Cardiac muscle cell (in vitro differentiated cells and primary cell): Measurements from ENCODE around the gene RDH5. TPM values are rescaled to one million over a fixed set of nuclear protein-coding genes. Genes with fewer than 3 reads are reported as not detected.

Source experiments
- DNase-seq, 2 donors: peaks; one replicate each; pipeline versions ENCODE4 v3.0.0 to v3.0.0-alpha.2; 2010 to 2017; ENCODE audit warnings: low read depth in 1 of 2, low spot score in 1 of 2
- H3K27ac ChIP-seq: fragments of 200-600 bp; sonication (generic); 2 replicates; pipeline ENCODE4 v1.5.1; 2016
- H3K27me3 ChIP-seq: fragments of 200-600 bp; sonication (generic); 2 replicates; pipeline ENCODE4 v1.6.0; 2016; ENCODE audit warnings: control low read depth
- H3K36me3 ChIP-seq: fragments of 200-600 bp; sonication (generic); 2 replicates; pipeline ENCODE4 v1.5.1; 2016; ENCODE audit warnings: control low read depth
- H3K4me1 ChIP-seq: fragments of 200-600 bp; sonication (generic); 2 replicates; pipeline ENCODE4 v1.8.1; 2017; ENCODE audit warnings: low read depth, mild to moderate bottlenecking, mixed run types
- H3K4me3 ChIP-seq: fragments of 200-600 bp; sonication (generic); 2 replicates; pipeline ENCODE4 v1.5.1; 2016; ENCODE audit warnings: mild to moderate bottlenecking
- H3K9me3 ChIP-seq: fragments of 200-600 bp; sonication (generic); 2 replicates; pipeline ENCODE4 v1.5.1; 2017; ENCODE audit warnings: low read depth, mild to moderate bottlenecking, control low read depth
- CTCF ChIP-seq: IDR thresholded peaks from 2 replicates; pipeline ENCODE4 v1.5.1; 2012; ENCODE audit warnings: low read depth, mild to moderate bottlenecking, low read length
- polyA plus RNA-seq: library from polyadenylated mRNA; unstranded; fragments of >200 nt; fragmentation: Nextera tagmentation; extraction: Ambion mirVana; gene quantifications from 2 replicates; pipeline ENCODE4 v1.2.1, GENCODE V29; 2016
- total RNA-seq: library from RNA; depleted of rRNA; stranded (reverse); fragments of >200 nt; gene quantifications from 2 replicates; pipeline ENCODE4 v1.2.3, GENCODE V29; 2016

Gene RDH5
- total and polyA plus RNA-seq, 2 experiments from 2014 or later, result 10.1 to 12.6 TPM

GRCh38 chr12:55719371-55719770 is 822 bp upstream of the RDH5 start:
- Histone ChIP-seq H3K27me3 (no peaks in the 10 kb centered on the region), H3K9me3 (no peaks in the 10 kb centered on the region), H3K4me1 (peaks cover 6% of the 10 kb centered on the region), H3K36me3 (peaks cover 3% of the 10 kb centered on the region), H3K27ac (no peak overlapping the region), H3K4me3 (no peak overlapping the region)
- no peak for DNase-seq
- no peak for TF ChIP-seq CTCF

GRCh38 chr12:55720894-55721444 is 776 bp downstream of the RDH5 start:
- Histone ChIP-seq H3K4me3 (no peak overlapping the region), H3K27me3 (no peaks in the 10 kb centered on the region), H3K27ac (no peak overlapping the region), H3K4me1 (peaks cover 6% of the 10 kb centered on the region), H3K9me3 (no peaks in the 10 kb centered on the region), H3K36me3 (peaks cover 7% of the 10 kb centered on the region)
- peak; percentile 50 for TF ChIP-seq CTCF
- DNase-seq, result peak in 1 of 2 donors; percentile 91

- peaks cover 10% of the 10 kb centered on the region for H3K36me3 ChIP-seq
- H3K4me1 ChIP-seq, result peaks cover 3% of the 10 kb centered on the region
- no peak for DNase-seq
- H3K9me3 ChIP-seq, result no peaks in the 10 kb centered on the region
- H3K27me3 ChIP-seq, result no peaks in the 10 kb centered on the region
- TF ChIP-seq CTCF, result no peak
- no peak overlapping the region for H3K4me3 ChIP-seq
- H3K27ac ChIP-seq, result no peak overlapping the region
Measured at GRCh38 chr12:55721601-55722213, 1.5 kb downstream of the RDH5 start.

- H3K4me1 ChIP-seq, result peaks cover 6% of the 10 kb centered on the region
- no peak for TF ChIP-seq CTCF
- peaks cover 11% of the 10 kb centered on the region for H3K36me3 ChIP-seq
- H3K9me3 ChIP-seq, result no peaks in the 10 kb centered on the region
- no peaks in the 10 kb centered on the region for H3K27me3 ChIP-seq
- H3K27ac ChIP-seq, result peak overlapping the region; percentile 21
- no peak overlapping the region for H3K4me3 ChIP-seq
- no peak for DNase-seq
Measured at GRCh38 chr12:55722948-55723347, 2.8 kb downstream of the RDH5 start.

GRCh38 chr12:55723516-55724225 is 3.5 kb downstream of the RDH5 start:
- no peak for DNase-seq
- Histone ChIP-seq H3K9me3 (no peaks in the 10 kb centered on the region), H3K27ac (peak overlapping the region; percentile 21), H3K4me3 (no peak overlapping the region), H3K4me1 (peaks cover 6% of the 10 kb centered on the region), H3K27me3 (no peaks in the 10 kb centered on the region), H3K36me3 (peaks cover 11% of the 10 kb centered on the region)
- TF ChIP-seq CTCF, result no peak
